Smooth muscle cell (in vitro differentiated cells): ENCODE measurements around the gene CILP2. TPM values are rescaled to one million over a fixed set of nuclear protein-coding genes. Genes with fewer than 3 reads are reported as not detected.

Source experiments
- DNase-seq: peaks from one replicate; lab custom pipeline; 2025; ENCODE audit not compliant: unreplicated experiment; lab: John Stamatoyannopoulos, UW
- H2AFZ ChIP-seq: fragments of 200-600 bp; sonication (generic); 2 replicates; pipeline ENCODE4 v1.6.0; 2016; ENCODE audit warnings: antibody characterized with exemption, low read depth, mild to moderate bottlenecking
- H3F3A ChIP-seq: fragments of 200-600 bp; sonication (generic); 2 replicates; pipeline ENCODE4 v1.6.0; 2017; ENCODE audit warnings: antibody characterized with exemption, low read depth
- H3K27ac ChIP-seq: fragments of 200-600 bp; sonication (generic); 2 replicates; pipeline ENCODE4 v1.5.1; 2016; ENCODE audit warnings: low read depth, mild to moderate bottlenecking
- H3K27me3 ChIP-seq: fragments of 200-600 bp; sonication (generic); 2 replicates; pipeline ENCODE4 v1.6.1; 2016; ENCODE audit warnings: low read depth, mild to moderate bottlenecking
- H3K36me3 ChIP-seq: fragments of 200-600 bp; sonication (generic); 2 replicates; pipeline ENCODE4 v1.5.1; 2016; ENCODE audit warnings: low read depth
- H3K4me1 ChIP-seq: fragments of 200-600 bp; sonication (generic); 2 replicates; pipeline ENCODE4 v1.5.1; 2016; ENCODE audit warnings: low read depth
- H3K4me2 ChIP-seq: fragments of 200-600 bp; sonication (generic); 2 replicates; pipeline ENCODE4 v1.6.0; 2016; ENCODE audit warnings: mild to moderate bottlenecking
- H3K4me3 ChIP-seq: fragments of 200-600 bp; sonication (generic); 2 replicates; pipeline ENCODE4 v1.5.1; 2016; ENCODE audit warnings: mild to moderate bottlenecking
- H3K79me2 ChIP-seq: fragments of 200-600 bp; sonication (generic); 2 replicates; pipeline ENCODE4 v1.6.0; 2016; ENCODE audit warnings: low read depth, mild to moderate bottlenecking
- H3K9ac ChIP-seq: fragments of 200-600 bp; sonication (generic); 2 replicates; pipeline ENCODE4 v1.6.0; 2016; ENCODE audit warnings: low read depth
- H3K9me3 ChIP-seq: fragments of 200-600 bp; sonication (generic); replicated peaks from 2 replicates; pipeline ENCODE4 v1.5.1; 2016; ENCODE audit warnings: low read depth
- H4K20me1 ChIP-seq: fragments of 200-600 bp; sonication (generic); 2 replicates; pipeline ENCODE4 v1.6.0; 2016; ENCODE audit warnings: low read depth
- WGBS: methylation state at CpG from one replicate; pipeline ENCODE4 v1.1.7; 2016; ENCODE audit warnings: low lambda C conversion rate; 5-methylcytosine and 5-hydroxymethylcytosine counted together
- polyA plus RNA-seq: library from polyadenylated mRNA; unstranded; fragments of >200 nt; fragmentation: Nextera tagmentation; extraction: Ambion mirVana; gene quantifications from 2 replicates; pipeline ENCODE4 v1.2.1, GENCODE V29; 2016
- total RNA-seq: library from RNA; depleted of rRNA; stranded (reverse); fragments of >200 nt; gene quantifications from 2 replicates; pipeline ENCODE4 v1.2.3, GENCODE V29; 2014
- TF ChIP-seq, protein P1 (sequence below): fragments of 200-600 bp; sonication (generic); IDR thresholded peaks from 2 replicates; pipeline ENCODE4 v1.5.1; 2017; ENCODE audit warnings: borderline replicate concordance, mild to moderate bottlenecking, antibody characterized with exemption; ENCODE audit not compliant: insufficient read depth, poor library complexity, severe bottlenecking

Gene CILP2
- total and polyA plus RNA-seq, 2 experiments from 2014 or later, result 27.2 to 95.0 TPM

DNA sequence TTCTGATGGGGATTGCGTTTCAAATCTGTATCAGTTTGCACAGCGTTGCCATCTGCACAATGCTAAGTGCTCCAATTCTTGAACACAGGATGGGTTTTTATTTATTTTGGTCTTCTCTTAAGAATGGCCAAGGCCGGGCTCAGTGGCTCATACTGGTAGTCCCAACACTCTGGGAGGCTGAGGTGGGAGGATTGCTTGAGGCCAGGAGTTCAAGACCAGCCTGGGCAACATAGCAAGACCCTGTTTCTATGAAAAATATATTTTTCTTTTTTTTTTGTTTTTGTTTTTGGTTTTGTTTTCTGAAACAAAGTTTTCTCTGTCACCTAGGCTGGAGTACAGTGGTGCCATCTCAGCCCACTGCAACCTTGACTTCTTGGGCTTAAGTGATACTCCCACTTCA lies 14.9 kb upstream of the CILP2 start:
- peaks cover 61% of the 10 kb centered on the region for H3K79me2 ChIP-seq
- no peak overlapping the region for H3K27ac ChIP-seq
- H2AFZ ChIP-seq, result no peak overlapping the region
- no peaks in the 10 kb centered on the region for H3F3A ChIP-seq
- H3K4me3 ChIP-seq, result no peak overlapping the region
- H4K20me1 ChIP-seq, result peaks cover 94% of the 10 kb centered on the region
- TF ChIP-seq, protein P1, sequence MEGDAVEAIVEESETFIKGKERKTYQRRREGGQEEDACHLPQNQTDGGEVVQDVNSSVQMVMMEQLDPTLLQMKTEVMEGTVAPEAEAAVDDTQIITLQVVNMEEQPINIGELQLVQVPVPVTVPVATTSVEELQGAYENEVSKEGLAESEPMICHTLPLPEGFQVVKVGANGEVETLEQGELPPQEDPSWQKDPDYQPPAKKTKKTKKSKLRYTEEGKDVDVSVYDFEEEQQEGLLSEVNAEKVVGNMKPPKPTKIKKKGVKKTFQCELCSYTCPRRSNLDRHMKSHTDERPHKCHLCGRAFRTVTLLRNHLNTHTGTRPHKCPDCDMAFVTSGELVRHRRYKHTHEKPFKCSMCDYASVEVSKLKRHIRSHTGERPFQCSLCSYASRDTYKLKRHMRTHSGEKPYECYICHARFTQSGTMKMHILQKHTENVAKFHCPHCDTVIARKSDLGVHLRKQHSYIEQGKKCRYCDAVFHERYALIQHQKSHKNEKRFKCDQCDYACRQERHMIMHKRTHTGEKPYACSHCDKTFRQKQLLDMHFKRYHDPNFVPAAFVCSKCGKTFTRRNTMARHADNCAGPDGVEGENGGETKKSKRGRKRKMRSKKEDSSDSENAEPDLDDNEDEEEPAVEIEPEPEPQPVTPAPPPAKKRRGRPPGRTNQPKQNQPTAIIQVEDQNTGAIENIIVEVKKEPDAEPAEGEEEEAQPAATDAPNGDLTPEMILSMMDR, result no peak
- no peak overlapping the region for H3K9ac ChIP-seq
- WGBS, result 94% methylated on average over 3 of the region's 3 CpGs
- no peaks in the 10 kb centered on the region for H3K27me3 ChIP-seq
- H3K4me1 ChIP-seq, result no peaks in the 10 kb centered on the region
- no peaks in the 10 kb centered on the region for H3K9me3 ChIP-seq
- no peaks in the 10 kb centered on the region for H3K36me3 ChIP-seq
- H3K4me2 ChIP-seq, result no peak overlapping the region
- DNase-seq, result no peak

DNA sequence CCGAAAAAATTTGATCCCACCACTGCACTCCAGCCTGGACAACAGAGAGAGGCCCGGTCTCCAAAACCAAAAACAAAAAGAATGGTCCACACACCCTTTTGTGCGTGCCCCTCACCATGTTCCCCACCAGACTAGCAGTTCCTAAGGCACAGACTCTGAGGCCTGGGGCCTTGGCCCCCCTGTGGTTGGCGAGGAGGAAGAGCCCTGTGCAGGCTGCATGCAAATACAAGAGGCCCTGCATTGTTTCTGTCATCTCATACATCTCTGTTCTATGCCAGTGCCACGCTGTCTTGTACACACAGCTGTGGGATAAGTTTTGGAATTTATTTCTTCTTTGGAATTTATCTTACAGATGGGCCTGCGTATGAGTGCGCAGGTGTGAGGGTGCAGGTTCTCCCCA lies 14.0 kb upstream of the CILP2 start:
- H3K4me1 ChIP-seq, result no peaks in the 10 kb centered on the region
- H3K27ac ChIP-seq, result no peak overlapping the region
- no peak for DNase-seq
- H3K9me3 ChIP-seq, result no peaks in the 10 kb centered on the region
- no peaks in the 10 kb centered on the region for H3F3A ChIP-seq
- H3K79me2 ChIP-seq, result peaks cover 52% of the 10 kb centered on the region
- no peak overlapping the region for H2AFZ ChIP-seq
- peaks cover 89% of the 10 kb centered on the region for H4K20me1 ChIP-seq
- no peak overlapping the region for H3K4me3 ChIP-seq
- H3K36me3 ChIP-seq, result no peaks in the 10 kb centered on the region
- H3K4me2 ChIP-seq, result no peak overlapping the region
- H3K9ac ChIP-seq, result no peak overlapping the region
- TF ChIP-seq, protein P1, result no peak
- no peaks in the 10 kb centered on the region for H3K27me3 ChIP-seq
- WGBS, result 87% methylated on average over 7 of the region's 7 CpGs

DNA sequence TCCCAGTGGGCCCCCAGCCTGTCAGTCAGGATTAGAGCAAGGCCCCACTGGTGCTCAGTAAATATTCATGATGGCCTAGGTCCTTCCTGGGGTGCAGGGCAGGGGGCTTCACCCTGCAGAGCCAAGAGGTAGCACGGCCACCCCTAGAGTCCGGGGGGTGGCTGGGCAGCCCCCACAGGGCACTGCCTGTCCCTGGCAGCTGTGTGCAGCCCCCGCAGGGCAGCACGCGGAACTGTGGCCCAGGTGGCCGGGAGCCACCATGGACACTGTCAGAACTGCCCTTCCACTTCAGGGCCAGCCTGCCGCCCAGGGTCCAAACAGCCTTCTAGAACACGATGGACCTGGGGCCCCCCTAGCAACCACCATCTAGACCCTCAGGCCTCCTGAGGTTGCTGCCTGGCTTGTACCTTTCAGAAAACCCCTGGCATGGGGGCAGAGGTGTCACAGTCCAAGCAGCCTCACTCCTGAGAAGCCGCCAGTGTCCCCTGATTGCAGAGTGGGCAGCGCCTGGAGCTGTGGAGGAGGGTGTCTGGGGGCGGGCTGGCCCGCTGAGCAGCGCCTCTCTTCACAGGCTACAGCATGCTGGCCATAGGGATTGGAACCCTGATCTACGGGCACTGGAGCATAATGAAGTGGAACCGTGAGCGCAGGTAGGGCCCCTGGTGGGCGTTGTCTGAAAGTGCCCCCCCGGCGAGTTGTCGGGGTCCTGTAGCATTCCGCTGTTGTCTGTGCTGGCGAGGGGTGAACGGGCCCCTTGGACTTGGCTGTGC lies 12.3 kb upstream of the CILP2 start:
- H3K27me3 ChIP-seq, result no peaks in the 10 kb centered on the region
- no peak overlapping the region for H3K27ac ChIP-seq
- no peak overlapping the region for H2AFZ ChIP-seq
- no peak overlapping the region for H3K9ac ChIP-seq
- no peak for DNase-seq
- 95% methylated on average over 23 of the region's 23 CpGs for whole genome bisulfite sequencing
- H3K9me3 ChIP-seq, result no peaks in the 10 kb centered on the region
- no peaks in the 10 kb centered on the region for H3F3A ChIP-seq
- TF ChIP-seq, protein P1, result no peak
- no peaks in the 10 kb centered on the region for H3K36me3 ChIP-seq
- no peak overlapping the region for H3K4me3 ChIP-seq
- H4K20me1 ChIP-seq, result peaks cover 73% of the 10 kb centered on the region
- peaks cover 36% of the 10 kb centered on the region for H3K79me2 ChIP-seq
- no peak overlapping the region for H3K4me2 ChIP-seq
- H3K4me1 ChIP-seq, result no peaks in the 10 kb centered on the region
